CD4-positive, alpha-beta memory T cell (primary cell): Measurements from ENCODE around the gene CRYBA1. TPM values are rescaled to one million over a fixed set of nuclear protein-coding genes. Genes with fewer than 3 reads are reported as not detected.

Experiments
- CTCF ChIA-PET: fragments of 350-600 bp; sonication (Branson Sonifier 250); formaldehyde crosslinking; loops from one replicate; lab custom pipeline; 2021; ENCODE audit warnings: inconsistent platforms; ENCODE audit not compliant: partially characterized antibody; lab: Charles Lee
- POLR2A ChIA-PET: fragments of 350-600 bp; sonication (Branson Sonifier 250); formaldehyde crosslinking; loops from one replicate; lab custom pipeline; 2021; ENCODE audit not compliant: partially characterized antibody; lab: Charles Lee
- DNase-seq, 5 donors: peaks; one replicate each; pipeline versions ENCODE4 v3.0.0 to v3.0.0-alpha.2; 2020 to 2022; ENCODE audit warnings: mixed read lengths in 1 of 5
- H3K27ac ChIP-seq: one replicate; pipeline ENCODE4 v1.7.0; 2013; ENCODE audit warnings: low read depth, low read length
- H3K27me3 ChIP-seq: 2 replicates; pipeline ENCODE4 v1.7.0; 2013; ENCODE audit warnings: mild to moderate bottlenecking, low read length, moderate library complexity; ENCODE audit not compliant: insufficient read depth
- H3K36me3 ChIP-seq: 2 replicates; pipeline ENCODE4 v1.7.0; 2013; ENCODE audit warnings: mild to moderate bottlenecking, low read length, moderate library complexity; ENCODE audit not compliant: insufficient read depth
- H3K4me1 ChIP-seq: 2 replicates; pipeline ENCODE4 v1.7.0; 2013; ENCODE audit warnings: mild to moderate bottlenecking, low read length, moderate library complexity; ENCODE audit not compliant: insufficient read depth
- H3K4me3 ChIP-seq, 2 donors: one replicate each; pipeline ENCODE4 v1.7.0; 2013; ENCODE audit warnings: low read length in 2 of 2, mild to moderate bottlenecking in 1 of 2
- H3K9me3 ChIP-seq, 2 donors: one replicate each; pipeline ENCODE4 v1.7.0; 2013; ENCODE audit warnings: low read length in 2 of 2, control low read depth in 1 of 2; ENCODE audit not compliant: control insufficient read depth in 1 of 2
- H3K27ac Mint-ChIP-seq, 7 donors: one replicate each; pipeline ENCODE4 v1.8.0; 2020 to 2021; ENCODE audit warnings: mixed read lengths in 7 of 7, mild to moderate bottlenecking in 6 of 7, inconsistent platforms in 3 of 7, moderate library complexity in 3 of 7
- H3K27me3 Mint-ChIP-seq, 2 donors: one replicate each; pipeline ENCODE4 v1.8.0; 2020 to 2021; ENCODE audit warnings: mixed read lengths in 2 of 2
- H3K36me3 Mint-ChIP-seq, 2 donors: one replicate each; pipeline ENCODE4 v1.8.0; 2020 to 2021; ENCODE audit warnings: mixed read lengths in 2 of 2, inconsistent platforms in 1 of 2, mild to moderate bottlenecking in 1 of 2
- H3K4me1 Mint-ChIP-seq, 4 donors: one replicate each; pipeline ENCODE4 v1.8.0; 2020 to 2021; ENCODE audit warnings: mixed read lengths in 4 of 4, mild to moderate bottlenecking in 1 of 4
- H3K4me3 Mint-ChIP-seq, 8 donors: one replicate each; pipeline ENCODE4 v1.8.0; 2020 to 2021; ENCODE audit warnings: mixed read lengths in 8 of 8, mild to moderate bottlenecking in 7 of 8, moderate library complexity in 6 of 8, inconsistent platforms in 3 of 8
- H3K9me3 Mint-ChIP-seq, 8 donors: one replicate each; pipeline ENCODE4 v1.8.0; 2020 to 2021; ENCODE audit warnings: mixed read lengths in 8 of 8, mild to moderate bottlenecking in 5 of 8, inconsistent platforms in 3 of 8, moderate library complexity in 1 of 8
- intact Hi-C: fragments of 100-400 bp; cut with micrococcal nuclease; formaldehyde crosslinking; loops from one replicate; pipeline ENCODE4 v1.15.1; 2023
- polyA plus RNA-seq, 2 donors: library from polyadenylated mRNA; unstranded; fragments of 300-500 nt; fragmentation: Illumina TruSeq; gene quantifications; one replicate each; pipeline ENCODE4 v1.2.3, GENCODE V29; 2021
- total RNA-seq, 2 experiments: library from RNA; stranded (reverse); gene quantifications; one replicate each; pipeline ENCODE4 v1.2.3, GENCODE V29; 2021

The CRYBA1 gene
- total and polyA plus RNA-seq, 4 experiments from 2014 or later: not detected

DNA sequence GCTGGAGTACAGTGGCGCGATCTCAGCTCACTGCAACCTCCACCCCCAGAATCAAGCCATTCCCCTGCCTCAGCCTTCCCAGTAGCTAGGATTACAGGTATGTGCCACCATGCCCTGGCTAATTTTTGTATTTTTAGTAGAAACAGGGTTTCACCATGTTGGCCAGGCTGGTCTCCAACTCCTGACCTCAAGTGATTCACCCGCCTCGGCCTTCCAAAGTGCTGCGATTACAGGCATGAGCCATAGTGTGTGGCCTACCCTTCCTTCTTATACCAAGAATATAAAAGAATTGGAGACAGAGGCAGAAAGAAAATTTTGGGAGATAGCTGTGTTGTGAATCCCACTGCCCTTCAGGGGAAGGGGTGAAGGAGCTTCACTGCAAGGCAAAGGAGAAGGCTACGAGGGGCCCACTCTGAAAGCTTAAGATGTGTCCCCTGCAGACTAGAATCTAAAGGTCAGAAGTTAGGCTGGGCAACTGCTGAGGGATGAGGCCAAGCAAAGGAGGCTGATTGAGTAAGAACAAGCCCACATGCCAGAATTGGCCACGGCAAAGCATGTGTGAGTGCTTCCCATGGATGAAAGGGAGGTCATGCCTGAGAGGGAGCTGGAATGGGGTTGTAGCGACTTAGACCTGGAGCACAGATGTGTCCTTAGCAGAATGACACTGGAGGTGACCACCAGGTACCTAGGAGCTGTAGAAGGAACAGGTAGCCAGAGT lies 8.4 kb upstream of the CRYBA1 start:
- no peak overlapping the region for H3K4me3 Mint-ChIP-seq
- peak overlapping the region in 2 of 7 donors; percentile 40 to 42 for H3K27ac Mint-ChIP-seq
- ChIA-PET POLR2A (no interaction called here), CTCF (interaction anchor here (1.3 kb wide), 1 partner anchor 89 kb away, joined by 3 read pairs; no protein-coding TSS in a partner anchor)
- no peaks in the 10 kb centered on the region for H3K36me3 ChIP-seq
- H3K4me1 Mint-ChIP-seq: no peaks in the 10 kb centered on the region
- H3K9me3 ChIP-seq: no peaks in the 10 kb centered on the region
- H3K27me3 Mint-ChIP-seq: no peaks in the 10 kb centered on the region
- H3K27ac ChIP-seq: no peak overlapping the region
- no peaks in the 10 kb centered on the region for H3K36me3 Mint-ChIP-seq
- no peak for DNase-seq
- intact Hi-C loops: no loop called here
- no peaks in the 10 kb centered on the region for H3K9me3 Mint-ChIP-seq
- no peaks in the 10 kb centered on the region for H3K4me1 ChIP-seq
- H3K27me3 ChIP-seq: no peaks in the 10 kb centered on the region
- no peak overlapping the region for H3K4me3 ChIP-seq

DNA sequence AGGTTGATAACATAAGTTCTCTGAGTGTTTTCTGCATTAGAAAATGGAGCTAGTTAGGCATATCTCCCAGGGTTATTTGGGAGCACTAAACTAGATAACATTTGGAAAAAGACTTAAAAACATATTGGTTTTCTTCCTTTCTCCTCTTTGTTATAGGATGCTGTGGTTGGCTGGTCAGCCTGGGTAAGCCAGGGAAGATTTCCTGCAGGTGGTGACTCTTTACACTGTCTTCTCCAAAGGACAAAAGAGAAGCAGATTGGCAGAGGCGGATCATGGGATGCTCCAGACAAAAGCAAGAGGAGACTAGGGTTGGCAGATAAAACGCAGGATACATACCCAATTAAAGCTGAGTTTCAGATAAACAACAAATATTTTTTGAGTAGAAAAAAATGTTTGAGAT lies 6.2 kb upstream of the CRYBA1 start:
- no peaks in the 10 kb centered on the region for H3K9me3 Mint-ChIP-seq
- no peak overlapping the region for H3K4me3 Mint-ChIP-seq
- H3K27ac Mint-ChIP-seq: peak overlapping the region in 1 of 7 donors; percentile 79
- no peaks in the 10 kb centered on the region for H3K9me3 ChIP-seq
- CTCF ChIA-PET: interaction anchor here (1.0 to 2.0 kb wide), 2 partner anchors 10 to 21 kb away, joined by 5 to 9 read pairs; no protein-coding TSS in a partner anchor
- no peaks in the 10 kb centered on the region for H3K27me3 Mint-ChIP-seq
- no peaks in the 10 kb centered on the region for H3K36me3 Mint-ChIP-seq
- H3K27me3 ChIP-seq: no peaks in the 10 kb centered on the region
- H3K36me3 ChIP-seq: no peaks in the 10 kb centered on the region
- DNase-seq: no peak
- intact Hi-C loops: no loop called here
- H3K4me3 ChIP-seq: no peak overlapping the region
- POLR2A ChIA-PET: no interaction called here
- H3K27ac ChIP-seq: no peak overlapping the region
- no peaks in the 10 kb centered on the region for H3K4me1 ChIP-seq
- no peaks in the 10 kb centered on the region for H3K4me1 Mint-ChIP-seq

- Histone ChIP-seq H3K27ac (no peak overlapping the region), H3K4me1 (no peaks in the 10 kb centered on the region), H3K27me3 (no peaks in the 10 kb centered on the region), H3K36me3 (no peaks in the 10 kb centered on the region), H3K9me3 (no peaks in the 10 kb centered on the region), H3K4me3 (no peak overlapping the region)
- Mint-ChIP-seq H3K27ac (peak overlapping the region in 1 of 7 donors; percentile 42), H3K4me3 (no peak overlapping the region), H3K36me3 (no peaks in the 10 kb centered on the region), H3K4me1 (no peaks in the 10 kb centered on the region), H3K9me3 (no peaks in the 10 kb centered on the region), H3K27me3 (no peaks in the 10 kb centered on the region)
- ChIA-PET CTCF (interaction anchor here (1.0 to 2.0 kb wide), 2 partner anchors 9 to 22 kb away, joined by 5 to 9 read pairs; no protein-coding TSS in a partner anchor), POLR2A (no interaction called here)
- DNase-seq: no peak
- intact Hi-C loops: no loop called here
Measured at GRCh38 chr17:29240968-29241963, 5.4 kb upstream of the CRYBA1 start.

GRCh38 chr17:29242051-29242450 lies 4.6 kb upstream of the CRYBA1 start:
- DNase-seq: no peak
- Histone ChIP-seq H3K9me3 (no peaks in the 10 kb centered on the region), H3K4me3 (no peak overlapping the region), H3K27me3 (no peaks in the 10 kb centered on the region), H3K4me1 (no peaks in the 10 kb centered on the region), H3K27ac (no peak overlapping the region), H3K36me3 (no peaks in the 10 kb centered on the region)
- Mint-ChIP-seq H3K9me3 (no peaks in the 10 kb centered on the region), H3K4me3 (no peak overlapping the region), H3K4me1 (no peaks in the 10 kb centered on the region), H3K27ac (no peak overlapping the region), H3K27me3 (no peaks in the 10 kb centered on the region), H3K36me3 (no peaks in the 10 kb centered on the region)
- ChIA-PET POLR2A (no interaction called here), CTCF (interaction anchor here (1.8 to 2.0 kb wide), 2 partner anchors 23 to 50 kb away, joined by 3 to 9 read pairs; no protein-coding TSS in a partner anchor)
- intact Hi-C loops: no loop called here

GRCh38 chr17:29242790-29243189 lies 3.9 kb upstream of the CRYBA1 start:
- Histone ChIP-seq H3K9me3 (no peaks in the 10 kb centered on the region), H3K36me3 (no peaks in the 10 kb centered on the region), H3K27ac (no peak overlapping the region), H3K27me3 (no peaks in the 10 kb centered on the region), H3K4me3 (no peak overlapping the region), H3K4me1 (no peaks in the 10 kb centered on the region)
- DNase-seq: no peak
- H3K27ac Mint-ChIP-seq: no peak overlapping the region
- no peaks in the 10 kb centered on the region for H3K36me3 Mint-ChIP-seq
- ChIA-PET POLR2A (no interaction called here), CTCF (interaction anchor here (1.8 kb wide), 1 partner anchor 49 kb away, joined by 3 read pairs; no protein-coding TSS in a partner anchor)
- no peaks in the 10 kb centered on the region for H3K4me1 Mint-ChIP-seq
- intact Hi-C loops: no loop called here
- H3K9me3 Mint-ChIP-seq: no peaks in the 10 kb centered on the region
- H3K27me3 Mint-ChIP-seq: no peaks in the 10 kb centered on the region
- no peak overlapping the region for H3K4me3 Mint-ChIP-seq

- H3K4me3 Mint-ChIP-seq: no peak overlapping the region
- intact Hi-C loops: no loop called here
- no peaks in the 10 kb centered on the region for H3K9me3 Mint-ChIP-seq
- Histone ChIP-seq H3K27me3 (no peaks in the 10 kb centered on the region), H3K4me3 (no peak overlapping the region), H3K27ac (no peak overlapping the region), H3K36me3 (no peaks in the 10 kb centered on the region), H3K9me3 (no peaks in the 10 kb centered on the region), H3K4me1 (no peaks in the 10 kb centered on the region)
- CTCF ChIA-PET: interaction anchor here (1.3 to 1.8 kb wide), 2 partner anchors 48 to 95 kb away, joined by 3 read pairs; no protein-coding TSS in a partner anchor
- no peaks in the 10 kb centered on the region for H3K27me3 Mint-ChIP-seq
- DNase-seq: no peak
- H3K27ac Mint-ChIP-seq: no peak overlapping the region
- H3K36me3 Mint-ChIP-seq: no peaks in the 10 kb centered on the region
- POLR2A ChIA-PET: no interaction called here
- H3K4me1 Mint-ChIP-seq: no peaks in the 10 kb centered on the region
Measured at GRCh38 chr17:29243792-29244191, 2.9 kb upstream of the CRYBA1 start.

DNA sequence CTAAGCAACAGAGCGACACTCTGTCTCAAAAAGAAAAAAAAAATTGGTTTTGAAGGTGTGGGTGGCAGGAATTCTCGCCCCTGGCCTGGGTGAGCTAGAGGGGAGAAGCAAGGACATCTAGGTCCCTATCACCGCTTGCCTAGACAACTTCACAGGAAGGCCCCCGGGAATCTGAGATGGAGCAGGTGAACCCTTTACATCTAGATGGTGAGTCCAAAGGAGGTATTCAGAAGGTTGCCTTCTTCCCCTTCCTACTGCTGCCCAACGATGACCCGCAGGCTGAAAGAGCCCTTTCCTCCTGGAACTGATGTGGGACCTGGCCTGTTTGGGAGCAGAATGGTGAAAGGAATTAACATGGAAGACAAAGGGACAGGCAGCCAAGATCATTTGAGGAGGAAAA lies 1.3 kb upstream of the CRYBA1 start:
- Histone ChIP-seq H3K36me3 (no peaks in the 10 kb centered on the region), H3K9me3 (no peaks in the 10 kb centered on the region), H3K27ac (no peak overlapping the region), H3K4me1 (no peaks in the 10 kb centered on the region), H3K4me3 (no peak overlapping the region), H3K27me3 (no peaks in the 10 kb centered on the region)
- ChIA-PET CTCF (interaction anchor here (1.0 kb wide), 1 partner anchor 27 kb away, joined by 3 read pairs; no protein-coding TSS in a partner anchor), POLR2A (no interaction called here)
- Mint-ChIP-seq H3K27me3 (no peaks in the 10 kb centered on the region), H3K4me3 (no peak overlapping the region), H3K4me1 (peaks cover 0 to 4% (median 0%) of the 10 kb centered on the region in 4 donors), H3K36me3 (no peaks in the 10 kb centered on the region), H3K9me3 (no peaks in the 10 kb centered on the region), H3K27ac (no peak overlapping the region)
- no peak for DNase-seq
- intact Hi-C loops: no loop called here
